H1 (cell line): ENCODE measurements around the gene FPR2. TPM values are rescaled to one million over a fixed set of nuclear protein-coding genes. Genes with fewer than 3 reads are reported as not detected.

Experiments
- CTCF ChIA-PET: fragments of 300-600 bp; sonication (Branson Sonifier 250); formaldehyde crosslinking; loops from one replicate; lab custom pipeline; 2021; ENCODE audit not compliant: partially characterized antibody; lab: Charles Lee
- POLR2A ChIA-PET: fragments of 300-600 bp; sonication (Branson Sonifier 250); formaldehyde crosslinking; loops from one replicate; lab custom pipeline; 2021; ENCODE audit warnings: inconsistent platforms; ENCODE audit not compliant: partially characterized antibody; lab: Charles Lee
- DNase-seq, 2 experiments: peaks; one replicate each; pipeline versions ENCODE4 v3.0.0 to v3.0.0-alpha.2; 2010 to 2022; ENCODE audit warnings: low spot score in 2 of 2, low read depth in 1 of 2, mixed read lengths in 1 of 2
- FAIRE-seq: peaks from 2 replicates; lab custom pipeline; 2011; peaks lifted over from hg19 to GRCh38; lab: Jason Lieb, UNC
- H2AFZ ChIP-seq: 2 replicates; pipeline ENCODE4 v1.8.1; 2012; ENCODE audit warnings: low read length, inconsistent platforms
- H2AK5ac ChIP-seq: 2 replicates; pipeline ENCODE4 v1.6.1; 2013; ENCODE audit warnings: low read depth, low read length
- H2BK120ac ChIP-seq: replicated peaks from 2 replicates; pipeline ENCODE3; 2013; ENCODE audit warnings: low read depth, low read length, inconsistent platforms
- H2BK12ac ChIP-seq: 2 replicates; pipeline ENCODE4 v1.6.1; 2013; ENCODE audit warnings: low read depth, low read length
- H2BK15ac ChIP-seq: 2 replicates; pipeline ENCODE4 v1.6.1; 2013; ENCODE audit warnings: low read length
- H2BK20ac ChIP-seq: 2 replicates; pipeline ENCODE4 v1.6.1; 2013; ENCODE audit warnings: low read length
- H2BK5ac ChIP-seq: 2 replicates; pipeline ENCODE4 v1.6.1; 2013; ENCODE audit warnings: low read depth, low read length
- H3K14ac ChIP-seq: 2 replicates; pipeline ENCODE4 v1.6.1; 2013; ENCODE audit warnings: inconsistent platforms; ENCODE audit not compliant: insufficient read length
- H3K18ac ChIP-seq: 2 replicates; pipeline ENCODE4 v1.6.1; 2013; ENCODE audit warnings: low read length; ENCODE audit errors: extremely low read depth
- H3K23ac ChIP-seq: 2 replicates; pipeline ENCODE4 v1.6.1; 2013; ENCODE audit warnings: inconsistent platforms; ENCODE audit not compliant: insufficient read length
- H3K23me2 ChIP-seq: 2 replicates; pipeline ENCODE4 v1.6.1; 2013; ENCODE audit warnings: low read depth, low read length
- H3K27ac ChIP-seq: 2 replicates; pipeline ENCODE4 v1.6.1; 2011; ENCODE audit warnings: low read depth, low read length, inconsistent platforms
- H3K27me3 ChIP-seq, 4 experiments: replicated peaks in 1 of 4; 1 replicate in 1 of 4; 2 replicates in 3 of 4; pipeline versions ENCODE4 v1.6.1 to v1.8.1; 2011 to 2013; ENCODE audit warnings: low read length in 3 of 4, mild to moderate bottlenecking in 3 of 4, inconsistent platforms in 2 of 4, mixed read lengths in 2 of 4, moderate library complexity in 1 of 4; ENCODE audit not compliant: control insufficient read depth in 3 of 4, insufficient read depth in 3 of 4; ENCODE audit errors: extremely low read depth in 1 of 4
- H3K36me3 ChIP-seq, 4 experiments: 2 replicates each; pipeline versions ENCODE4 v1.6.1 to v1.8.1; 2011 to 2013; ENCODE audit warnings: mild to moderate bottlenecking in 4 of 4, low read length in 3 of 4, moderate library complexity in 2 of 4, control low read depth in 1 of 4, inconsistent platforms in 1 of 4; ENCODE audit not compliant: insufficient read depth in 4 of 4, control insufficient read depth in 2 of 4
- H3K4ac ChIP-seq: replicated peaks from 2 replicates; pipeline ENCODE3; 2013; ENCODE audit warnings: low read length, low read depth, mixed read lengths, inconsistent platforms; ENCODE audit not compliant: insufficient read length
- H3K4me1 ChIP-seq, 4 experiments: replicated peaks in 1 of 4; 1 replicate in 1 of 4; 2 replicates in 3 of 4; pipeline versions ENCODE4 v1.6.1 to v1.8.1; 2011 to 2013; ENCODE audit warnings: low read length in 3 of 4, inconsistent platforms in 2 of 4, mixed read lengths in 1 of 4; ENCODE audit not compliant: insufficient read depth in 4 of 4, control insufficient read depth in 3 of 4
- H3K4me2 ChIP-seq, 2 experiments: 2 replicates each; pipeline versions ENCODE4 v1.6.1 to v1.8.1; 2011 to 2013; ENCODE audit warnings: low read depth in 2 of 2, low read length in 2 of 2, control low read depth in 1 of 2, inconsistent platforms in 1 of 2, mild to moderate bottlenecking in 1 of 2; ENCODE audit not compliant: insufficient read depth in 1 of 2
- H3K4me3 ChIP-seq, 4 experiments: fragments of 200-600, 300-600 bp in 1 of 4; sonication (generic), shearing (Covaris generic), sonication (Bioruptor Twin) in 1 of 4; 2 replicates each; pipeline versions ENCODE4 v1.5.1 to v1.8.1; 2011 to 2016; ENCODE audit warnings: low read length in 4 of 4, low read depth in 3 of 4, control low read depth in 2 of 4, inconsistent platforms in 2 of 4, mild to moderate bottlenecking in 2 of 4, mixed read lengths in 1 of 4, moderate library complexity in 1 of 4; ENCODE audit not compliant: insufficient read depth in 2 of 4; ENCODE audit errors: extremely low read depth in 1 of 4
- H3K56ac ChIP-seq: replicated peaks from 2 replicates; pipeline ENCODE3; 2013; ENCODE audit warnings: low read depth, mild to moderate bottlenecking, mixed read lengths, low read length, inconsistent platforms; ENCODE audit not compliant: insufficient read length
- H3K79me1 ChIP-seq: 2 replicates; pipeline ENCODE4 v1.6.1; 2013; ENCODE audit warnings: low read depth, low read length, control low read depth
- H3K79me2 ChIP-seq, 2 experiments: 2 replicates each; pipeline versions ENCODE4 v1.6.1 to v1.8.1; 2012 to 2013; ENCODE audit warnings: low read length in 2 of 2, mild to moderate bottlenecking in 2 of 2, inconsistent platforms in 1 of 2; ENCODE audit not compliant: insufficient read depth in 2 of 2, control insufficient read depth in 1 of 2
- H3K9ac ChIP-seq, 4 experiments: replicated peaks in 1 of 4; 1 replicate in 1 of 4; 2 replicates in 3 of 4; pipeline versions ENCODE4 v1.6.1 to v1.8.1; 2011 to 2013; ENCODE audit warnings: low read depth in 3 of 4, low read length in 3 of 4, control low read depth in 2 of 4, mild to moderate bottlenecking in 2 of 4, moderate library complexity in 2 of 4, inconsistent platforms in 1 of 4; ENCODE audit errors: extremely low read depth in 1 of 4
- H3K9me3 ChIP-seq, 2 experiments: 2 replicates each; pipeline versions ENCODE4 v1.6.1 to v1.8.1; 2012 to 2013; ENCODE audit warnings: mild to moderate bottlenecking in 2 of 2, moderate library complexity in 2 of 2, control low read depth in 1 of 2, inconsistent platforms in 1 of 2, low read depth in 1 of 2, low read length in 1 of 2, mixed read lengths in 1 of 2; ENCODE audit not compliant: insufficient read depth in 2 of 2
- H4K20me1 ChIP-seq, 2 experiments: replicated peaks in 1 of 2; 2 replicates each; pipeline versions ENCODE3 to v1.8.1; 2011 to 2013; ENCODE audit warnings: inconsistent platforms in 2 of 2, low read length in 2 of 2, mild to moderate bottlenecking in 1 of 2; ENCODE audit not compliant: insufficient read depth in 2 of 2, control insufficient read depth in 1 of 2
- H4K5ac ChIP-seq: 2 replicates; pipeline ENCODE4 v1.6.1; 2013; ENCODE audit warnings: low read length, low read depth, mixed read lengths, inconsistent platforms; ENCODE audit not compliant: insufficient read length
- H4K8ac ChIP-seq: 2 replicates; pipeline ENCODE4 v1.8.0; 2013; ENCODE audit warnings: mild to moderate bottlenecking, moderate library complexity, low read length, inconsistent platforms; ENCODE audit not compliant: insufficient read depth; ENCODE audit errors: extremely low read depth
- H4K91ac ChIP-seq: replicated peaks from 2 replicates; pipeline ENCODE3; 2013; ENCODE audit warnings: low read length, mixed read lengths, inconsistent platforms; ENCODE audit not compliant: insufficient read length
- ASH2L ChIP-seq: fragments of 200-600, 300-600 bp; sonication (generic); IDR thresholded peaks from one replicate; pipeline ENCODE4 v1.7.1; 2017; ENCODE audit warnings: low read length
- CHD2 ChIP-seq: IDR thresholded peaks from 2 replicates; pipeline ENCODE4 v1.6.1; 2012; ENCODE audit warnings: low read length, improper control_type of control experiment
- EP300 ChIP-seq, 2 experiments: IDR thresholded peaks; 1 replicate in 1 of 2; 2 replicates in 1 of 2; pipeline ENCODE4 v1.6.1; 2011 to 2012; ENCODE audit warnings: low read depth in 2 of 2, low read length in 2 of 2, mild to moderate bottlenecking in 2 of 2, borderline replicate concordance in 1 of 2, inconsistent platforms in 1 of 2, moderate library complexity in 1 of 2
- JUND ChIP-seq: IDR thresholded peaks from 2 replicates; pipeline ENCODE4 v1.6.1; 2011; ENCODE audit warnings: mild to moderate bottlenecking, improper control_type of control experiment, low read length
- KDM1A ChIP-seq: fragments of 200-600, 300-600 bp; sonication (generic); IDR thresholded peaks from 2 replicates; pipeline ENCODE4 v1.7.1; 2016; ENCODE audit warnings: mild to moderate bottlenecking, low read length, borderline replicate concordance
- PHF8 ChIP-seq: fragments of 200-600 bp; sonication (generic); conservative IDR thresholded peaks from 2 replicates; pipeline ENCODE4 v1.7.1; 2012; ENCODE audit warnings: low read depth, mild to moderate bottlenecking, inconsistent platforms, low read length, moderate library complexity
- RAD21 ChIP-seq, 2 experiments: IDR thresholded peaks in 1 of 2; conservative IDR thresholded peaks in 1 of 2; 2 replicates each; pipeline ENCODE4 v1.6.1; 2011; ENCODE audit warnings: low read depth in 2 of 2, low read length in 2 of 2, improper control_type of control experiment in 1 of 2, inconsistent platforms in 1 of 2, mild to moderate bottlenecking in 1 of 2, moderate library complexity in 1 of 2
- RBBP5 ChIP-seq: IDR thresholded peaks from 2 replicates; pipeline ENCODE4 v1.7.1; 2012; ENCODE audit warnings: low read depth, mild to moderate bottlenecking, inconsistent platforms, low read length, moderate library complexity, borderline replicate concordance
- RXRA ChIP-seq: IDR thresholded peaks from 2 replicates; pipeline ENCODE4 v1.6.1; 2011; ENCODE audit warnings: low read depth, mild to moderate bottlenecking, low read length, moderate library complexity; ENCODE audit not compliant: insufficient read depth
- SAP30 ChIP-seq: fragments of 300-600 bp; sonication (generic); IDR thresholded peaks from 2 replicates; pipeline ENCODE4 v1.7.1; 2012; ENCODE audit warnings: low read length, moderate library complexity, mild to moderate bottlenecking, inconsistent platforms; ENCODE audit not compliant: insufficient read depth, insufficient replicate concordance
- SUZ12 ChIP-seq: fragments of 200-600 bp; sonication (generic); IDR thresholded peaks from 2 replicates; pipeline ENCODE4 v1.6.1; 2012; ENCODE audit warnings: mild to moderate bottlenecking, inconsistent platforms, low read length, moderate library complexity, mixed read lengths
- TEAD4 ChIP-seq: IDR thresholded peaks from 2 replicates; pipeline ENCODE4 v1.6.1; 2012; ENCODE audit warnings: low read depth, low read length, inconsistent platforms, mixed read lengths
- WGBS, 2 experiments: shearing (Covaris generic) in 1 of 2; methylation state at CpG; one replicate each; pipeline versions ENCODE4 v1.1.6 to v1.1.7; 2013 to 2015; ENCODE audit warnings: low lambda C conversion rate in 2 of 2, mixed read lengths in 2 of 2, inconsistent platforms in 1 of 2, low coverage in 1 of 2, missing lambda C conversion rate in 1 of 2; ENCODE audit not compliant: insufficient replicate concordance in 2 of 2, insufficient coverage in 1 of 2, insufficient read length in 1 of 2; ENCODE audit errors: extremely low coverage in 1 of 2, missing lambda C conversion rate in 1 of 2; 5-methylcytosine and 5-hydroxymethylcytosine counted together
- polyA plus RNA-seq, 7 experiments: library from polyadenylated mRNA; depleted of rRNA in 3 of 7; stranded (reverse) in 5 of 7; unstranded in 2 of 7; fragments of >200 nt in 5 of 7; fragments of 200-250 nt in 2 of 7; gene quantifications; 1 replicate in 5 of 7; 2 replicates in 1 of 7; 4 replicates in 1 of 7; pipeline versions ENCODE4 v1.2.1 to v1.2.3, GENCODE V29; 2011 to 2013; ENCODE audit warnings: missing spikeins in 2 of 7, mixed read lengths in 2 of 7
- total RNA-seq: library from RNA; stranded (reverse); fragmentation: NEBNext Ultra II Directional; extraction: Animal tissue kit (Norgen Biotek cat#: 25700); gene quantifications from 2 replicates; pipeline ENCODE4 v1.2.1, GENCODE V29; 2021
- TF ChIP-seq, protein P1 (sequence below): IDR thresholded peaks from 2 replicates; pipeline ENCODE4 v1.6.1; 2012; ENCODE audit warnings: inconsistent platforms

FPR2 gene
- total and polyA plus RNA-seq, 2 of the 8 experiments (the other 6 are each of a cell fraction or from before 2014, with no cell fraction given) = 0.17 TPM; not detected in 1

DNA sequence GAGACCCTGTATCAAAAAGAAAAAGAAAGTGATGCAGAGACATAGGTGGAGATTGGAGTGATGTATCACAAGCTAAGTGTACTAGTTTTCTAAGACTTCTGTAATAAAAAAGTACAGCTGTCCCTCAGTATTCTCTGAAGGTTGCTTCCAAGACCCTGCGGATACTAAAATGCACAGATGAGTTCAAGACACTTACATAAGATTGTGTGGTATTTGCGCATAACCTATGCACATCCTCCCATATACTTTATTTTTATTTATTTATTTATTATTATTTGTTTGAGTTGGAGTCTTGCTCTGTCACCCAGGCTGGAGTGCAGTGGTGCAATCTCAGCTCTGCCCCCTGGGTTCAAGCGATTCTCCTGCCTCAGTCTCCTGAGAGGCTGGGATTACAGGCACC is 23.6 kb upstream of the FPR2 start:
- H2BK15ac ChIP-seq = no peak overlapping the region
- H3K14ac ChIP-seq = no peak overlapping the region
- H2AK5ac ChIP-seq = no peak overlapping the region
- H4K91ac ChIP-seq = no peak overlapping the region
- no peak overlapping the region for H3K27ac ChIP-seq
- no peak overlapping the region for H3K4ac ChIP-seq
- H3K56ac ChIP-seq = no peak overlapping the region
- WGBS, 2 experiments = 89% methylated on average over 3 of the region's 3 CpGs; no CpG with 5 or more reads in 1 of the 2 experiments
- no peak overlapping the region for H3K18ac ChIP-seq
- H3K36me3 ChIP-seq = no peaks in the 10 kb centered on the region
- H2BK120ac ChIP-seq = no peak overlapping the region
- H3K9me3 ChIP-seq = no peaks in the 10 kb centered on the region
- CTCF ChIA-PET = interaction anchor here (0.9 to 2.4 kb wide), 11 partner anchors 11 to 1327 kb away, joined by 3 to 17 read pairs (median 3); no protein-coding TSS in a partner anchor
- H2BK12ac ChIP-seq = no peak overlapping the region
- no peak overlapping the region for H3K23ac ChIP-seq
- H4K5ac ChIP-seq = no peak overlapping the region
- H3K4me1 ChIP-seq = peaks cover 0 to 3% (median 0%) of the 10 kb centered on the region in 4 experiments; a peak in 2 of 7 replicates
- H3K79me1 ChIP-seq = no peaks in the 10 kb centered on the region
- POLR2A ChIA-PET = interaction anchor here (0.8 to 1.0 kb wide), 2 partner anchors 15 to 165 kb away, joined by 3 to 5 read pairs; no protein-coding TSS in a partner anchor
- H2BK20ac ChIP-seq = no peak overlapping the region
- no peak overlapping the region for H3K9ac ChIP-seq
- no peaks in the 10 kb centered on the region for H4K20me1 ChIP-seq
- no peak overlapping the region for H2AFZ ChIP-seq
- H2BK5ac ChIP-seq = no peak overlapping the region
- FAIRE-seq (no peak), DNase-seq (no peak)
- H3K4me3 ChIP-seq = no peak overlapping the region
- no peaks in the 10 kb centered on the region for H3K27me3 ChIP-seq
- H3K79me2 ChIP-seq = no peaks in the 10 kb centered on the region
- no peaks in the 10 kb centered on the region for H3K23me2 ChIP-seq
- H3K4me2 ChIP-seq = no peak overlapping the region
- no peak overlapping the region for H4K8ac ChIP-seq
- TF ChIP-seq RBBP5 = no peak
- TF ChIP-seq TEAD4 = no peak
- no peak for TF ChIP-seq SUZ12
- TF ChIP-seq SAP30 = no peak
- TF ChIP-seq ASH2L = no peak
- TF ChIP-seq RAD21 (IDR thresholded peaks at IDR 0.05 in 1 of 2, conservative IDR thresholded peaks at IDR 0.05 in 1 of 2; ENCODE audit: low read depth in 2 of 2, low read length in 2 of 2) = no peak
- TF ChIP-seq JUND = no peak
- TF ChIP-seq RXRA = no peak
- TF ChIP-seq, protein P1, sequence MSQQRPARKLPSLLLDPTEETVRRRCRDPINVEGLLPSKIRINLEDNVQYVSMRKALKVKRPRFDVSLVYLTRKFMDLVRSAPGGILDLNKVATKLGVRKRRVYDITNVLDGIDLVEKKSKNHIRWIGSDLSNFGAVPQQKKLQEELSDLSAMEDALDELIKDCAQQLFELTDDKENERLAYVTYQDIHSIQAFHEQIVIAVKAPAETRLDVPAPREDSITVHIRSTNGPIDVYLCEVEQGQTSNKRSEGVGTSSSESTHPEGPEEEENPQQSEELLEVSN = no peak
- no peak for TF ChIP-seq EP300 (IDR thresholded peaks at IDR 0.05; ENCODE audit: borderline replicate concordance in 1 of 2, low read depth in 2 of 2, low read length in 2 of 2)
- TF ChIP-seq CHD2 = no peak
- no peak for TF ChIP-seq PHF8
- TF ChIP-seq KDM1A = no peak
